HL-60/S4 treated with retinoic acid at 250 ng/mL for 4 days and 3 days (cell line): Measurements from ENCODE around the gene C22orf31.

Source experiments
- in situ Hi-C: fragments of 300-500 bp; cut with MboI; formaldehyde crosslinking; loops from 2 replicates; pipeline ENCODE4 v1.7.0; 2022; ENCODE audit warnings: low sequenced_read_pairs

The C22orf31 gene

GRCh38 chr22:29030618-29031226 is 30.9 kb downstream of the C22orf31 start:
- in situ Hi-C loops: loop anchor here (10.0 to 25.0 kb wide), 2 partner anchors 176 to 418 kb away; no protein-coding TSS in a partner anchor

- in situ Hi-C loops: loop anchor here (10.0 to 25.0 kb wide), 2 partner anchors 175 to 418 kb away; no protein-coding TSS in a partner anchor
Observed at GRCh38 chr22:29030016-29030617, 31.5 kb downstream of the C22orf31 start.

- in situ Hi-C loops: loop anchor here (25.0 kb wide), 1 partner anchor 417 kb away; no protein-coding TSS in a partner anchor
Observed at GRCh38 chr22:29029202-29030000, 32.2 kb downstream of the C22orf31 start.

GRCh38 chr22:29028468-29028867 is 33.2 kb downstream of the C22orf31 start:
- in situ Hi-C loops: loop anchor here (25.0 kb wide), 1 partner anchor 416 kb away; no protein-coding TSS in a partner anchor

- in situ Hi-C loops: loop anchor here (25.0 kb wide), 1 partner anchor 414 kb away; no protein-coding TSS in a partner anchor
Observed at GRCh38 chr22:29026579-29026978, 35.1 kb downstream of the C22orf31 start.

- in situ Hi-C loops: no loop called here
Observed at GRCh38 chr22:29023172-29023796, 38.3 kb downstream of the C22orf31 start.

- in situ Hi-C loops: no loop called here
Observed at GRCh38 chr22:29022101-29022817, 39.4 kb downstream of the C22orf31 start.

GRCh38 chr22:29018293-29019189 is 43.1 kb downstream of the C22orf31 start:
- in situ Hi-C loops: no loop called here

GRCh38 chr22:29016067-29016938 is 45.3 kb downstream of the C22orf31 start:
- in situ Hi-C loops: no loop called here

GRCh38 chr22:29014773-29015172 is 46.9 kb downstream of the C22orf31 start:
- in situ Hi-C loops: no loop called here

- in situ Hi-C loops: no loop called here
Observed at GRCh38 chr22:29014293-29014692, 47.3 kb downstream of the C22orf31 start.

GRCh38 chr22:29012952-29013351 is 48.7 kb downstream of the C22orf31 start:
- in situ Hi-C loops: no loop called here

GRCh38 chr22:29012101-29012433 is 49.6 kb downstream of the C22orf31 start:
- in situ Hi-C loops: no loop called here

GRCh38 chr22:29011240-29012100 is 50.2 kb downstream of the C22orf31 start:
- in situ Hi-C loops: no loop called here

GRCh38 chr22:29009148-29009547 is 52.5 kb downstream of the C22orf31 start:
- in situ Hi-C loops: no loop called here
